Measurements from ENCODE around the gene FRMPD1.

FRMPD1 gene

GRCh38 chr9:37635808-37636207 lies 14.9 kb upstream of the FRMPD1 start:
- no peak for DNase-seq (ENCODE audit: low read depth)

GRCh38 chr9:37636511-37637448 lies 14.0 kb upstream of the FRMPD1 start:
- DNase-seq (ENCODE audit: low read depth), result no peak

GRCh38 chr9:37639109-37639762 lies 11.5 kb upstream of the FRMPD1 start:
- DNase-seq (ENCODE audit: low read depth), result no peak

GRCh38 chr9:37639841-37640240 lies 10.9 kb upstream of the FRMPD1 start:
- no peak for DNase-seq (ENCODE audit: low read depth)

GRCh38 chr9:37640246-37640645 lies 10.5 kb upstream of the FRMPD1 start:
- DNase-seq (ENCODE audit: low read depth), result no peak

GRCh38 chr9:37641331-37641730 lies 9.4 kb upstream of the FRMPD1 start:
- no peak for DNase-seq (ENCODE audit: low read depth)

- DNase-seq (ENCODE audit: low read depth), result no peak
Observed at GRCh38 chr9:37643214-37643613, 7.5 kb upstream of the FRMPD1 start.

GRCh38 chr9:37645903-37646506 lies 4.7 kb upstream of the FRMPD1 start:
- DNase-seq (ENCODE audit: low read depth), result no peak

GRCh38 chr9:37650299-37650872 lies 368 bp upstream of the FRMPD1 start:
- no peak for DNase-seq (ENCODE audit: low read depth)

- DNase-seq (ENCODE audit: low read depth), result no peak
Observed at GRCh38 chr9:37652261-37652660, 1.5 kb downstream of the FRMPD1 start.

GRCh38 chr9:37653385-37653784 lies 2.6 kb downstream of the FRMPD1 start:
- DNase-seq (ENCODE audit: low read depth), result no peak

- DNase-seq (ENCODE audit: low read depth), result no peak
Observed at GRCh38 chr9:37656936-37657335, 6.2 kb downstream of the FRMPD1 start.

- DNase-seq (ENCODE audit: low read depth), result no peak
Observed at GRCh38 chr9:37660691-37661090, 9.9 kb downstream of the FRMPD1 start.

- DNase-seq (ENCODE audit: low read depth), result no peak
Observed at GRCh38 chr9:37663926-37664325, 13.2 kb downstream of the FRMPD1 start.

GRCh38 chr9:37667706-37668105 lies 17.0 kb downstream of the FRMPD1 start:
- no peak for DNase-seq (ENCODE audit: low read depth)

- DNase-seq (ENCODE audit: low read depth), result no peak
Observed at GRCh38 chr9:37668116-37668601, 17.4 kb downstream of the FRMPD1 start.

- DNase-seq (ENCODE audit: low read depth), result no peak
Observed at GRCh38 chr9:37669232-37669631, 18.5 kb downstream of the FRMPD1 start.

GRCh38 chr9:37675661-37676060 lies 24.9 kb downstream of the FRMPD1 start:
- DNase-seq (ENCODE audit: low read depth), result no peak

GRCh38 chr9:37676411-37676830 lies 25.7 kb downstream of the FRMPD1 start:
- no peak for DNase-seq (ENCODE audit: low read depth)

GRCh38 chr9:37677435-37677834 lies 26.7 kb downstream of the FRMPD1 start:
- DNase-seq (ENCODE audit: low read depth), result no peak

GRCh38 chr9:37678789-37679273 lies 28.1 kb downstream of the FRMPD1 start:
- DNase-seq (ENCODE audit: low read depth), result no peak

All from stimulated activated CD8-positive, alpha-beta memory T cell treated with anti-CD3 and anti-CD28 coated beads, Interleukin-15, amount 100 ng/mL, for 1 hour (primary cell).